ENCODE data around the gene CD300A.

DNA sequence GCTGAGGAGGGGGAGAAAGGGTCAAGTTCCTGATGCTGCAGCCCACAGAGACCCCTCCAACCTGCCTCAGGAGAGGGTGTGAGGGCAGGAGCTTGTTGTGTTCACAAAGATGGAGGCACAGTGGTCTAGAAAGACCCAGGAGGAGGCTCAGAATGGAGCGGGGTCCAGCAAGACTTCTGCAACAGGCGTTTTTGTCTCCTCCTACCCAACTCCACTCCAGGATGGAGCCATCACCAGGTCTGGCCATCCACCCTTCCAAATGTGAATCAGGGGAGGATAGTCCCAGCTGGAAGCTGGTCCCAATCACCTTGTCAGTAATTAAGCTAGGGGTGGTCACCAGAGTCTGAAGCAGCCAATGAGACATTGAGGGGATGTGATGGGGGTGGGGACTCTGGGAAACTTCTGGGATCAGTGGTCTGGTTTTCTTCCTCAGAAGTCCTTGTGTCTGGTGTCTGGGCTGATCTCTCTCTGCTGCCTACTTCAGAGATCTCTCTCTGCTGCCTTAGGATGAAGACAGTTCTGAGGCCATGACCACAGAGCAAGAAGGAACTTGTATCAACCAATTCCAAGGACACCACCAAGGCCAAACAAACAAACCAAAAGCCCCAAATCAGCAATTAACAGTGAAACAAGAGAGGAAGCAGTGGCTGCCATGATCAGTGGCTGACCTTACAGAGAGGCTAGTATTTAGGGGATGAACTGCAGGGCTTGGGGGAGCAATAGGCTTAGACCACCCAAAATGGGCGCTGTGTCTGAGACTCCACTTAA, 50.3 kb downstream of the CD300A start:
- TF ChIP-seq, protein P1, sequence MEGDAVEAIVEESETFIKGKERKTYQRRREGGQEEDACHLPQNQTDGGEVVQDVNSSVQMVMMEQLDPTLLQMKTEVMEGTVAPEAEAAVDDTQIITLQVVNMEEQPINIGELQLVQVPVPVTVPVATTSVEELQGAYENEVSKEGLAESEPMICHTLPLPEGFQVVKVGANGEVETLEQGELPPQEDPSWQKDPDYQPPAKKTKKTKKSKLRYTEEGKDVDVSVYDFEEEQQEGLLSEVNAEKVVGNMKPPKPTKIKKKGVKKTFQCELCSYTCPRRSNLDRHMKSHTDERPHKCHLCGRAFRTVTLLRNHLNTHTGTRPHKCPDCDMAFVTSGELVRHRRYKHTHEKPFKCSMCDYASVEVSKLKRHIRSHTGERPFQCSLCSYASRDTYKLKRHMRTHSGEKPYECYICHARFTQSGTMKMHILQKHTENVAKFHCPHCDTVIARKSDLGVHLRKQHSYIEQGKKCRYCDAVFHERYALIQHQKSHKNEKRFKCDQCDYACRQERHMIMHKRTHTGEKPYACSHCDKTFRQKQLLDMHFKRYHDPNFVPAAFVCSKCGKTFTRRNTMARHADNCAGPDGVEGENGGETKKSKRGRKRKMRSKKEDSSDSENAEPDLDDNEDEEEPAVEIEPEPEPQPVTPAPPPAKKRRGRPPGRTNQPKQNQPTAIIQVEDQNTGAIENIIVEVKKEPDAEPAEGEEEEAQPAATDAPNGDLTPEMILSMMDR (IDR thresholded peaks at IDR 0.05; ENCODE audit: insufficient read depth, low read length): no peak
- TF ChIP-seq POLR2AphosphoS5 (IDR thresholded peaks at IDR 0.05; ENCODE audit: low read depth) (no peak), GABPA (IDR thresholded peaks at IDR 0.05; ENCODE audit: low read depth) (no peak), SPI1 (IDR thresholded peaks at IDR 0.05; ENCODE audit: borderline replicate concordance, low read depth) (no peak)
- TF ChIP-seq, protein P2, sequence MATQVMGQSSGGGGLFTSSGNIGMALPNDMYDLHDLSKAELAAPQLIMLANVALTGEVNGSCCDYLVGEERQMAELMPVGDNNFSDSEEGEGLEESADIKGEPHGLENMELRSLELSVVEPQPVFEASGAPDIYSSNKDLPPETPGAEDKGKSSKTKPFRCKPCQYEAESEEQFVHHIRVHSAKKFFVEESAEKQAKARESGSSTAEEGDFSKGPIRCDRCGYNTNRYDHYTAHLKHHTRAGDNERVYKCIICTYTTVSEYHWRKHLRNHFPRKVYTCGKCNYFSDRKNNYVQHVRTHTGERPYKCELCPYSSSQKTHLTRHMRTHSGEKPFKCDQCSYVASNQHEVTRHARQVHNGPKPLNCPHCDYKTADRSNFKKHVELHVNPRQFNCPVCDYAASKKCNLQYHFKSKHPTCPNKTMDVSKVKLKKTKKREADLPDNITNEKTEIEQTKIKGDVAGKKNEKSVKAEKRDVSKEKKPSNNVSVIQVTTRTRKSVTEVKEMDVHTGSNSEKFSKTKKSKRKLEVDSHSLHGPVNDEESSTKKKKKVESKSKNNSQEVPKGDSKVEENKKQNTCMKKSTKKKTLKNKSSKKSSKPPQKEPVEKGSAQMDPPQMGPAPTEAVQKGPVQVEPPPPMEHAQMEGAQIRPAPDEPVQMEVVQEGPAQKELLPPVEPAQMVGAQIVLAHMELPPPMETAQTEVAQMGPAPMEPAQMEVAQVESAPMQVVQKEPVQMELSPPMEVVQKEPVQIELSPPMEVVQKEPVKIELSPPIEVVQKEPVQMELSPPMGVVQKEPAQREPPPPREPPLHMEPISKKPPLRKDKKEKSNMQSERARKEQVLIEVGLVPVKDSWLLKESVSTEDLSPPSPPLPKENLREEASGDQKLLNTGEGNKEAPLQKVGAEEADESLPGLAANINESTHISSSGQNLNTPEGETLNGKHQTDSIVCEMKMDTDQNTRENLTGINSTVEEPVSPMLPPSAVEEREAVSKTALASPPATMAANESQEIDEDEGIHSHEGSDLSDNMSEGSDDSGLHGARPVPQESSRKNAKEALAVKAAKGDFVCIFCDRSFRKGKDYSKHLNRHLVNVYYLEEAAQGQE (IDR thresholded peaks at IDR 0.05; ENCODE audit: insufficient replicate concordance, low read depth): no peak
